Glutamatergic neuron (in vitro differentiated cells): ENCODE results near the gene GAN. TPM values are rescaled to one million over a fixed set of nuclear protein-coding genes. Genes with fewer than 3 reads are reported as not detected.

Source experiments
- DNase-seq: peaks from one replicate; pipeline ENCODE4 v3.0.0; 2022
- H3K27ac Mint-ChIP-seq: one replicate; pipeline ENCODE4 v1.8.0; 2020; ENCODE audit warnings: mild to moderate bottlenecking, mixed read lengths, inconsistent platforms; ENCODE audit not compliant: unreplicated experiment
- H3K27me3 Mint-ChIP-seq: one replicate; pipeline ENCODE4 v1.8.0; 2020; ENCODE audit warnings: mild to moderate bottlenecking, moderate library complexity, mixed read lengths, inconsistent platforms; ENCODE audit not compliant: unreplicated experiment
- H3K36me3 Mint-ChIP-seq: one replicate; pipeline ENCODE4 v1.8.0; 2020; ENCODE audit warnings: mild to moderate bottlenecking, mixed read lengths, inconsistent platforms; ENCODE audit not compliant: unreplicated experiment
- H3K4me1 Mint-ChIP-seq: one replicate; pipeline ENCODE4 v1.8.0; 2020; ENCODE audit warnings: mild to moderate bottlenecking, low read depth, mixed read lengths, inconsistent platforms; ENCODE audit not compliant: unreplicated experiment
- H3K4me3 Mint-ChIP-seq: one replicate; pipeline ENCODE4 v1.8.0; 2020; ENCODE audit warnings: mild to moderate bottlenecking, mixed read lengths, inconsistent platforms; ENCODE audit not compliant: unreplicated experiment
- H3K9me3 Mint-ChIP-seq: one replicate; pipeline ENCODE4 v1.8.0; 2020; ENCODE audit warnings: mild to moderate bottlenecking, moderate library complexity, mixed read lengths, inconsistent platforms; ENCODE audit not compliant: unreplicated experiment
- total RNA-seq: library from RNA; stranded (reverse); fragmentation: NEBNext Ultra II Directional; extraction: Animal tissue kit (Norgen Biotek cat#: 25700); gene quantifications from one replicate; pipeline ENCODE4 v1.2.1, GENCODE V29; 2021; ENCODE audit not compliant: unreplicated experiment
- TF ChIP-seq, protein P1 (sequence below): fragments of 200-600 bp; sonication (generic); IDR thresholded peaks from one replicate; pipeline ENCODE4 v1.5.0; 2021; ENCODE audit not compliant: partially characterized antibody, unreplicated experiment

GAN gene
- total RNA-seq, 1 donor from 2014 or later = 14.4 TPM

- H3K4me3 Mint-ChIP-seq = no peak overlapping the region
- peaks cover 1% of the 10 kb centered on the region for H3K4me1 Mint-ChIP-seq
- H3K27me3 Mint-ChIP-seq = no peaks in the 10 kb centered on the region
- TF ChIP-seq, protein P1, sequence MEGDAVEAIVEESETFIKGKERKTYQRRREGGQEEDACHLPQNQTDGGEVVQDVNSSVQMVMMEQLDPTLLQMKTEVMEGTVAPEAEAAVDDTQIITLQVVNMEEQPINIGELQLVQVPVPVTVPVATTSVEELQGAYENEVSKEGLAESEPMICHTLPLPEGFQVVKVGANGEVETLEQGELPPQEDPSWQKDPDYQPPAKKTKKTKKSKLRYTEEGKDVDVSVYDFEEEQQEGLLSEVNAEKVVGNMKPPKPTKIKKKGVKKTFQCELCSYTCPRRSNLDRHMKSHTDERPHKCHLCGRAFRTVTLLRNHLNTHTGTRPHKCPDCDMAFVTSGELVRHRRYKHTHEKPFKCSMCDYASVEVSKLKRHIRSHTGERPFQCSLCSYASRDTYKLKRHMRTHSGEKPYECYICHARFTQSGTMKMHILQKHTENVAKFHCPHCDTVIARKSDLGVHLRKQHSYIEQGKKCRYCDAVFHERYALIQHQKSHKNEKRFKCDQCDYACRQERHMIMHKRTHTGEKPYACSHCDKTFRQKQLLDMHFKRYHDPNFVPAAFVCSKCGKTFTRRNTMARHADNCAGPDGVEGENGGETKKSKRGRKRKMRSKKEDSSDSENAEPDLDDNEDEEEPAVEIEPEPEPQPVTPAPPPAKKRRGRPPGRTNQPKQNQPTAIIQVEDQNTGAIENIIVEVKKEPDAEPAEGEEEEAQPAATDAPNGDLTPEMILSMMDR = no peak
- no peak for DNase-seq
- peaks cover 2% of the 10 kb centered on the region for H3K9me3 Mint-ChIP-seq
- H3K36me3 Mint-ChIP-seq = peaks cover 5% of the 10 kb centered on the region
- no peak overlapping the region for H3K27ac Mint-ChIP-seq
Measured at GRCh38 chr16:81384006-81384405, 69.2 kb downstream of the GAN start.

- H3K27me3 Mint-ChIP-seq = no peaks in the 10 kb centered on the region
Measured at GRCh38 chr16:81385031-81385756, 70.4 kb downstream of the GAN start.

GRCh38 chr16:81388357-81388756 lies 73.6 kb downstream of the GAN start:
- Mint-ChIP-seq H3K27me3 (peaks cover 2% of the 10 kb centered on the region), H3K27ac (no peak overlapping the region)

More at GRCh38 chr16:81385031-81385756, 70.4 kb downstream of the GAN start:
- TF ChIP-seq, protein P1 = no peak
- peaks cover 4% of the 10 kb centered on the region for H3K9me3 Mint-ChIP-seq
- H3K4me1 Mint-ChIP-seq = peaks cover 1% of the 10 kb centered on the region
- no peak for DNase-seq
- H3K27ac Mint-ChIP-seq = no peak overlapping the region
- no peak overlapping the region for H3K4me3 Mint-ChIP-seq
- peaks cover 8% of the 10 kb centered on the region for H3K36me3 Mint-ChIP-seq

DNA sequence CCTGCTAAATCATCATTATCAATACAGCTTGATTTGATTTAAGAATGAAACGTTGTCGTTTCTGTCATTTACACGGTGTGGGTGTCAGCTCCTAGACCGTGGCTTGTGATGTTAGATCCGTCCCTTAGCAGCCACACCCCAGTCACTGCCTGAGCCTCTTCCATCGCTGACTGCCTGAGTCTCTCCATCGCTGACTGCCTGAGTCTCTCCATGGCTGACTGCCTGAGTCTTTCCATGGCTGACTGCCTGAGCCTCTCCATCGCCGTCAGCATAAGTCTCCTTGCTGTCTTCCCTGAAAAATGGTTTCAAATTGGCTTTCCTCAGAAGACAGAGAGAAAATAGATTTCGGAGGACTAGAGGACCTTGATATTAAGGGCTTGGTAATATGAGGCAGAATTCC lies 76.1 kb downstream of the GAN start:
- Mint-ChIP-seq H3K9me3 (peaks cover 4% of the 10 kb centered on the region), H3K36me3 (peaks cover 12% of the 10 kb centered on the region), H3K27me3 (peaks cover 2% of the 10 kb centered on the region), H3K4me3 (no peak overlapping the region), H3K4me1 (peaks cover 1% of the 10 kb centered on the region), H3K27ac (no peak overlapping the region)
- DNase-seq = no peak
- TF ChIP-seq, protein P1 = no peak

More at GRCh38 chr16:81388357-81388756, 73.6 kb downstream of the GAN start:
- no peak for DNase-seq
- H3K4me1 Mint-ChIP-seq = peaks cover 1% of the 10 kb centered on the region
- H3K36me3 Mint-ChIP-seq = peaks cover 8% of the 10 kb centered on the region
- H3K9me3 Mint-ChIP-seq = peaks cover 4% of the 10 kb centered on the region
- H3K4me3 Mint-ChIP-seq = no peak overlapping the region
- TF ChIP-seq, protein P1 = no peak

DNA sequence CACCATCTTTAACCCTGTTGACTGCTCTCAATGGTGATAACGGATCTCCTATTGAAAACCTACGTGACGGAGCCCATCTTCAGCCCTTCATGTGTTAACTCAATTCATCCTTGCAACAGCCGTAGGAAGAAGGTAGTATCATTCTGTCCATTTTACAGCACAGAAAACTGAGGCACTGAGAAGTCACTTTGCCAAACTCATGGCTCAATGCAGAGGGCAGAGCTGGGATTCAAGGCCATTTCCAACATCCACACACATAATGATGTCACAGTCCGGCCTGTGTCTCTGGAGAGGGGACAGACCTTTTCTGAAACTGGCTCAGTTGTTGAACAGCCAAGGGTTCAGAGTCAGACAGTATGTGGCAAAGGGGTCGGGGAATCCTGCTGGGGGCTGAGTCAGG lies 77.2 kb downstream of the GAN start:
- peaks cover 4% of the 10 kb centered on the region for H3K9me3 Mint-ChIP-seq
- no peak for DNase-seq
- H3K4me1 Mint-ChIP-seq = peaks cover 1% of the 10 kb centered on the region
- H3K27me3 Mint-ChIP-seq = peaks cover 2% of the 10 kb centered on the region
- peaks cover 12% of the 10 kb centered on the region for H3K36me3 Mint-ChIP-seq
- TF ChIP-seq, protein P1 = no peak
- no peak overlapping the region for H3K27ac Mint-ChIP-seq
- H3K4me3 Mint-ChIP-seq = no peak overlapping the region
